GM12878 (cell line): ENCODE results near the gene SQSTM1.

Experiments used
- CHD2 ChIP-seq: IDR thresholded peaks from 2 replicates; pipeline ENCODE4 v1.6.1; 2011; ENCODE audit warnings: low read depth, low read length, improper control_type of control experiment, borderline replicate concordance
- CTCF ChIP-seq, 3 experiments: IDR thresholded peaks in 2 of 3; conservative IDR thresholded peaks in 1 of 3; 2 replicates each; pipeline ENCODE4 v1.5.1; 2011; ENCODE audit warnings: low read depth in 3 of 3, low read length in 3 of 3, mild to moderate bottlenecking in 3 of 3, control low read depth in 2 of 3, moderate library complexity in 2 of 3, inconsistent platforms in 1 of 3, mixed read lengths in 1 of 3; ENCODE audit not compliant: control insufficient read depth in 2 of 3, insufficient read depth in 1 of 3; ENCODE audit errors: extremely low read depth in 1 of 3
- HCFC1 ChIP-seq: fragments of 150-350 bp; IDR thresholded peaks from 2 replicates; pipeline ENCODE4 v1.6.1; 2014; ENCODE audit warnings: low read length
- IRF4 ChIP-seq: IDR thresholded peaks from 2 replicates; pipeline ENCODE4 v1.6.1; 2011; ENCODE audit warnings: low read depth, low read length
- JUNB ChIP-seq: IDR thresholded peaks from 2 replicates; pipeline ENCODE4 v1.6.1; 2016; ENCODE audit warnings: antibody characterized with exemption, mild to moderate bottlenecking
- KDM1A ChIP-seq: fragments of 200-600 bp; sonication (generic); IDR thresholded peaks from 2 replicates; pipeline ENCODE4 v1.6.1; 2016; ENCODE audit warnings: borderline replicate concordance
- NFYB ChIP-seq: IDR thresholded peaks from 2 replicates; pipeline ENCODE4 v1.6.1; 2011; ENCODE audit warnings: low read depth, mild to moderate bottlenecking, low read length, improper control_type of control experiment, moderate library complexity; ENCODE audit not compliant: insufficient read depth
- RAD21 ChIP-seq: IDR thresholded peaks from 2 replicates; pipeline ENCODE4 v1.6.1; 2011; ENCODE audit warnings: mild to moderate bottlenecking, low read depth, low read length, moderate library complexity; ENCODE audit not compliant: insufficient read depth
- RAD51 ChIP-seq: fragments of 450-650 bp; IDR thresholded peaks from 2 replicates; pipeline ENCODE4 v1.6.1; 2016; ENCODE audit warnings: moderate library complexity, mild to moderate bottlenecking, inconsistent platforms
- SREBF2 ChIP-seq: IDR thresholded peaks from 2 replicates; pipeline ENCODE4 v1.6.1; 2012; ENCODE audit warnings: mild to moderate bottlenecking, low read length
- TAF1 ChIP-seq: IDR thresholded peaks from 2 replicates; pipeline ENCODE4 v1.6.1; 2011; ENCODE audit warnings: mild to moderate bottlenecking, low read depth, low read length, borderline replicate concordance

DNA sequence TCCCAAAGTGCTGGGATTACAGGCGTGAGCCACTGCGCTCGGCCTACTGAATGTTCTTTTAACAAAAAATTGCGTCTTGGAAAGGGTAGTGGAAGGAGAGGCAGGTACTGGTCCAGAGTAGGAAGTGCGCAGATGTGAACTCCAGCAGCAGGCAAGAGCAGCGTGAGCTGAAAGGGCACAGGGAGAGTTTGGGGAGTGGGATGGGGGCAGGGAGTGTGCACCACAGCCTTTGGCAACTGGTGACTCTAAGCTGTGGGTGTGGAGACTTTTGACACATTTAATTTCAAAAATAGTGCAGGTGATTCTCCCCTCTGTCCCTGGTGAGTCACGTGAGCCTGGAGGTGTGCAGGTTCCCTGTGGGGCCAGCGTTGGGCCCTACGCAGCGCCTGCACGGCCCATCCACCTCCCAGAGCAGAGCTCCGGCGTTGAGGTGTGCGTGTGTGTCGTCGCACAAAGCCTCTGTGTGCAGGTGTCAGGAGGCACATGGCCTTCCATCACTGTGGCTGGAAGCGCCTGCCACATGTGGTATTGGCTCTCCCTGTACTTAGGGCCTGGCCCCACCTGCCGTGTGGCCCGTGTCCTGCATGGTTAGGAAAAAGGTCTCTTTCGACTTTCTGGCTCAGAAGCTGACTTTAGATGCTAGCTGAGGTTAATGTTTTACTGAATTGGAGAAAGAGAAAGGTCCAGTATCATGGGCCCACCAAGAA, 11.5 kb downstream of the SQSTM1 start:
- TF ChIP-seq RAD21 = no peak
- no peak for TF ChIP-seq SREBF2
- TF ChIP-seq NFYB = no peak
- no peak for TF ChIP-seq CTCF (IDR thresholded peaks at IDR 0.05 in 2 of 3, conservative IDR thresholded peaks at IDR 0.05 in 1 of 3; ENCODE audit: control insufficient read depth in 2 of 3, extremely low read depth in 1 of 3, insufficient read depth in 1 of 3, low read depth in 3 of 3, low read length in 3 of 3)
- no peak for TF ChIP-seq KDM1A
- TF ChIP-seq IRF4 = no peak
- no peak for TF ChIP-seq JUNB
- TF ChIP-seq HCFC1 = no peak
- no peak for TF ChIP-seq TAF1
- no peak for TF ChIP-seq RAD51
- no peak for TF ChIP-seq CHD2
